NCI-H2196 (cell line): ENCODE measurements around the gene SETDB2.

Source experiments
- DNase-seq: peaks from one replicate; lab custom pipeline; 2025; ENCODE audit not compliant: unreplicated experiment; lab: John Stamatoyannopoulos, UW

Gene SETDB2

DNA sequence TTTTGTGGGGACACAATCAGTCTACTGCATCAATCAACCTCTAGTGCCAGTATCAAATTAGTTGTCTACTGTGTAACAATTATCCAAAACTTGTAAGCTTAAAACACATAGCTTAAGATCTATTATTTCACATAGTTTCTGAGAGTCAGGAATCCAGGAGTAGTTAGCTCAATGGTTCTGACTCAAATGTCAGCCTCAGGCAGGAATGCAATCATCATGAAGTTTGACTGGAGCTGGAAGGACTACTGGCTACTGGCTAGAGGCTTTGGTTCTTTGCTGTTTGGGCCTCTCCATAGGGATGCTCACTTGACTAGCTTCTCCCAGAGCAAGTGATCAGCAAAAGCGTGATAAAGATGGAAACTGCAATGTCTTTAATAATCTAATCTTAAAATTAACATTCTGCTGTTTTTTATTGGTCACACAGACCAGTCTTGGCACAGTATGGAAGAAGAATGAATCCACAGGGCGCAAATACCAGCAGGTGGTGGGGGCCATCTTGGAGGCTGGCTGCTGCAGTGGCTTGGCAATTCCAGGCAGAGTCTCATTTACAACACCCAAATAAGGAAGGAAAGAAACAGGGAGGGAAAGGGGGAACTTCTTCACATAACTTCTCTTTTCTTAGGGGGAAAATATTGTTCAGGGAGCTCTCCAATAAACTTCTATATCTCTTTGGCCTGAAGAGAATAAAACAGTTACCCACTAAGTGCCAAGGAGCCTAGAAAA lies 15.9 kb upstream of the SETDB2 start:
- no peak for DNase-seq

DNA sequence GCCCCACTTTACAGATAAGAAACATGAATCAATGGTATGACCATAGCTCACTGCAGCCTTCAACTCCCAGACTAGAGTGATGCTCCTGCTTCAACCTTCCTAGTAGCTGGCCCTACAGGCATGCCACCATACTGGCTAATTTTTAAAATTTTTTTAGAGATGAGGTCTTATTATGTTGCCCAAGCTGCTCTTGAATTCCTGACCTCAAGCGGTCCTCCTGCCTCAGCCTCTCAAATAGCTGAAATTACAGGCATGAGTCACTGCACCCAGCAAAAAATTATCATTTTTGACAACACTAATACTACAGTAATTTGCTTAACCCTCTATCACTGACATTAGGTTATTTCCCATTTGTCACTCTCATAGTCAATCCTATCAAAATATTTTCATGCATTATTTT lies 15.0 kb upstream of the SETDB2 start:
- no peak for DNase-seq

DNA sequence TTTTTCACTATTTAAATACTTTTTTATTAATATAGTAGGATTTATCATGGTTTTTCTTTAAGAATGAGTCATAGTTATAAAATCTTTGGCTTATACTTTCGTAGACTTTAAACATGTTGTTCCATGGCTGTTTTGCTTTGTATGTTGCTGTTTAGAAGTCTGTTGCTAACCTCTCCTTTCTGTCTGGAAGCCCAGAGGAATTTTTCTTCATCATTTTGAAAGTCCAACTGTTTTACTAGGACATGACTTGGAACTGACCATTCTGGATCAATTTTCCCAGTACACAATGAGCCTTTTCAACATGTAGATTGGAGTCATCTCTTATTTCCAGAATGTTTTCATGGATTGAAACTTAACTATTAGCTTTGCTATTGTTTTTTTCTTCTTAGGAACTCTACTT lies 8.1 kb upstream of the SETDB2 start:
- no peak for DNase-seq

DNA sequence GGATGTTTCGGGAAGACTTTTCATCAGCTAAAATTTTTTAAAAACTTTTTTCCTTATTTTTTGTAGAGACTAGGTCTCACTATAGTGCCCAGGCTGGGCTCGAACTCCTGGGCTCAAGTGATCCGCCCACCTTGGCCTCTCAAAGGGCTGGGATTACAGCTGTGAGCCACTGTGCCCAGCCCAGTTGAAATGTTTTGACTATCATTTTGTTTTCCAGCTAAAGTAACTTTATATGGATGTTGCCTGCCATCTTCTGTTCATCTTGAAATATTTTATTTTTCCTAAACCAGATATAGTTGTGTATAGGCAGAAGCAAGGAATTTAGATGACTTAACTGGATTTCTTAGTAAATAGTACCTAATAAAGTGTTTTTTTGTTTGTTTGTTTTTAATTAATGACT lies 7.2 kb upstream of the SETDB2 start:
- peak; percentile 1 for DNase-seq

DNA sequence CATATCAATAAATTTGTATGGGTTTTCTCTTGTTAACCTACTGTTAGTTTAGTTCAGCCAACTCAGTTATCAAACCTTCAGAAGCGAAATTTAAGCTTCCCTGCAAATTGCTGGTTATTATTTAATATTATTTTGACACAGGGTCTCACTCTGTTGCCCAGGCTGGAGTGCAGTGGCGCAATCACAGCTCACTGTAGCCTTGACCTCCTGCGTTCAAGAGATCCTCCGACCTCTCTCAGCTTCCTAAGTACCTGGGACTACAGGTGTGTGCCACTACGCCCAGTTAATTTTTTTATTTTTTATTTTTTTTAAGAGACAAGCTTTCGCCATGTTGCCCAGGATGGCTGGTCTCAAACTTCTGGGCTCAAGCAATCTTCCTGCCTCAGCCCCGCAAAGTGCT lies 6.4 kb upstream of the SETDB2 start:
- no peak for DNase-seq

DNA sequence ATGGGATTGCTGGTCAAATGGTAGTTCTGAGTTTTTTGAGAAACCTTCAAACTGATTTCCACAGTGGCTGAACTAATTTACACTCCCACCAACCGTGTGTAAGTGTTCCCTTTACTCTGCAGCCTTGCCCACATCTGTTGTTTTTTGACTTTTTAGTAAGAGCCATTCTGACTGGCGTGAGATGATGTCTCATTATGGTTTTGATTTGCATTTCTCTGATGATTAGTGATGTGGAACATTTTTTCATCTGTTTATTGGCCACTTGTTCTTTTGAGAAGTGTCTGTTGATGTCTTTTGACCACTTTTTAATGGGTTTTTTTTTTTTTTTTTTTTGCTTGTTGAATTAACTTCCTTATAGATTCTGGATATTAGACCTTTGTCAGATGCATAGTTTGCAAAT lies 4.5 kb upstream of the SETDB2 start:
- DNase-seq: no peak

DNA sequence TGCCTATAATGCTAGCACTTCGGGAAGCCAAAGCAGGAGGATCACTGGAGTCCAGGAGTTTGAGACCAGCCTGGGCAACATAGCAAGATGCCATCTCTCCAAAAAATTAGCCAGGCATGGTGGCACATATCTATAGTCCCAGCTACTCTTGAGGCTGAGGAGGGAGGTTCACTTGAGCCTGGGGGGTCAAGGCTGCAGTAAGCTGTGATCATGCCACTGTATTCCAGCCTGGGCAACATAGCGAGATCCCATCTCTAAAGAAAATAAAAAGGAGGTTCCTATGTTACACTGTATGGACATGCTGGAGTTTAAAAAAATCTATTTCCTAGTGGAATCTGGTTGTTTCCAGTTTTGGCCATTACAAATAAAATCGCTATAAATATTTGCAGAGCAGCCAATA lies 2.8 kb upstream of the SETDB2 start:
- DNase-seq: no peak

DNA sequence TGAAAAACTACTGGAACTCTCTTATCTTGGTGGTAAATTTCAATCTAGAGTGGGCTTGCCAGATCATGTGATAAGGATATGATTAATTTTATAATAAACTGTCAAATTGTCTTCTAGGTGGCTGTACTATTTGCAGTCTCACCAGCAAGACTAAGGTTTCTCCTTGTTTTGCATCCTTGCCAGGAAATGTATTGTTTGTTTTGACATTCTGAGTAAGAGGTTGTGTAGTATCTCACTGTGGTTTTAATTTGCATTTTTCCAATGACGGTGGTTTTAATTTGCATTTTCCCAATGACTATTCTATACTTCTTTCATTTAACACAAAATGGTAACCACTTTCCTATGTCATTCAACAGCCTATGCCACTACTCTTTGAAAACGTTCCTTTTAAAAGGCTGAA lies 2.2 kb upstream of the SETDB2 start:
- DNase-seq: no peak

DNA sequence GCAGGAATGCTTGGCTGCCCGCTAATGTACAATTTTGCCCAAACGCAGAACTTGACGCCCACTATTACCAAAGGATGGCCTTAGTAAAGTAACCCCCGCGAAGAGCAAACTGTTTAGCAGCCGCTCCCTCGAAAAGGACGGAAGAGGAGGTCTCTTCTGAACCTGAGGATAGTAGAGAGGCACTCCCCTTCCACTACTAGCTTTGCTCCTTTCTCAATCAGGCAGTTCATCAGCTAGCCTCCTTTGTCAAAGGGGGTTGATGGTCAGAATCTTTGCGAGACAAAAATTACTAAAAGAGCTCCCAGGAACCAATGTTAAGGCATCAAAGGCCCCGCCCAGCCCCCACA lies 744 bp upstream of the SETDB2 start:
- no peak for DNase-seq

DNA sequence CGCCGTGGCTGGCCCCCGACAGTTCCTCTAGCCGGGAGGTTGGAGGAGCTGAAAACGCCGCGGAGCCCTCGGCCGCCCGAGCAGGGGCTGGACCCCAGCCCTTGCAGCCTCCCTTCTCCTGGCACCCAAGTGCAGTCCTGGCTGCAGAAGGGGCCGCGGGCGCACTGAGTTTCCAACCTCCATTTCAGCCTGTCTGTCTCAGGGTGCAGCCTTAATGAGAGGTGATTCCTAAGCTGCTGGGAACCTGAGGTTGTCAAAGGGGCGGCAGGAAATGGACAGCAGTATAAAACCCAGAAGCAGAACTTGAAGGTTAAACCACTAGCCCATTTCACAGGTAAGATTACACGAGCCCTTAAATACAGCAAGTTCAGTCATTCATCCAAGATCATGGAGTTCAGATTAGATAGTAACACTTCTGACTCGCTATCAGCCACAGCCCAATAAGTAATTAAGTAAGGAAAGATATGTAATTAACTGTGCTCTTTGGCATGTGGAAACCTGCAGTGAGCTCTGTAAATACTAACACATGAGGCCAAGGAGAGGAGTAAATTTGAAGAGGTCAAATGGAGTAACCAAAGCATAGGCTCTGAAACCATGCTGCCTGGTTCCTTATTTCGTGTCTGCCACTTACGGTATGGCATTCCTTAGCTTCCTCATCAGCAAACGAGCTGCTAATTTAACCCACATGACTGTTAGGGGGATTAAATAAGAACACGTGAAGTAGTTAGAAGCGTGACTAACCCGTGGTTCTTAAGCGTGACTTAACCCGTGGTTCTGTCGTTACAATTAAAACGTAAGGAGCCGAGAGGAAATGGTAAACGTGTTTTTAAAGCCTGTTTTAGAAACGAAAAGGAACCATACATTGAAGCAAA lies 686 bp downstream of the SETDB2 start:
- DNase-seq: no peak

DNA sequence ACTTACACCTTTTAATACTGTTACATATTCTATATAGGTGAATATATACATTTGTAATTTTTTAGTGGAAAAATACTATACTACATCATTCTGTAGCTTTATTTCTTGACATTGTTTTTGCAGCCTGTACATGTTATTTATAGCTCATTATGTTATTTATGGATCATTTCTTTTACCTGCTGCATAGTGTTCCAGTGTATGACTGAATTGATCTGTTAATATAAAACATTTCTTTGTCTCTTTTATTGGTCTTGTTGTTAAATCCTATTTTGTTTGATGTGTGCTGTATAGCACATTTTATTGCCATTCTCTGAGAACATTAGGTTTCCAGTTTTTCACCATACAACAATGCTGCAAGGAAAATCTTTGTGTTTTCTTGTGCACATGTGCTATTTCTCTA lies 2.4 kb downstream of the SETDB2 start:
- DNase-seq: no peak

DNA sequence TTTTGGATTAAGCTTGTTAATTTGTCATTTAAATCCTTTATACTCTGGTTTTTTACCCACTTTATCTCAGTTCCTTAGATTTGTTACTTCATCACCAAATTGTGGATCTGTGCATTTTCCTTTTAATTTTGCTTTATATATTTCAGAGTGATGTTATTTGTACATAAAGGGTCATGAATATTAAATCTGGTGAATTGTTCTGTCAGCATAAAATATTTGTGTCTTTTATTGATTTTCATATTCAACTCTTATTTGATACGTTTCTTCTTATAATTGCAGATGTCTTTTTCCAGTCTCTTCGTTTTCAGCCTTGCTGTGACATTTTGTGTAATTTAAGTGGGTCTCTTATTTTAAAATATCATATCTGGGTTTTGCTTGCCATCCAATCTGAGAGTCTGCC lies 4.7 kb downstream of the SETDB2 start:
- no peak for DNase-seq

DNA sequence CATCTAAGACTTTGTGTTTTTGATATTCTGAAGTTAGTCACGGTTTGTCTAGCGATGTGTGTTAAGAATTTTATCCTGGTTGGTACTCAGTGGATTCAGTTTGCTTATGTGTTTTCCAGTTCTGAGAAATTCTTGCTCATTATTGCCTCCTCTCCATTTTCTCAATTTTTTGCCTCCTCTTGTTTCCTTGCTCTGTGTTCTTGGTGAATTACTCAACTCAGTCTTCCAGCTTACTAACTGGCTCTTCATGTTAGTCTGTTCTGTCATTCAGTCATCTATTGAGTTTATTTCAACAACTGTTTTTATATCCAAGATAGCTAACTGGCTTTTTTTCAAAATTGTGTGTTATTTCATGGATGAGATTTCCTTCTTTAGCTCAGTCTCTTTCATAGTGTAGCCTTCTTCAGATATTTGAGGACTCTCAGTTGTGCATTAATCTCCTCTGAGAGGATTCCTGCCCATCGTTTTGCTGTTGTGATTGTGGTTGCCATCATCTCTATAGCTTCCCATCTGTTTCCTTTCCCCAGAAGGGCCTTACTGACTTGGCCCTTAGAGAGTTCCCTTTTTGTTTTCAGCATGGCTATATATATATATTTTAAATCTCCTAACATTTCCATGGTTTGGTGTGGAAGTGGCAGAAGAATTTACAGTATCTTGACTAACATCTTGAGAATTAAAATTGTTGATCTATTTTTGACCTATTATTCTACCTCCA lies 6.2 kb downstream of the SETDB2 start:
- DNase-seq: no peak

DNA sequence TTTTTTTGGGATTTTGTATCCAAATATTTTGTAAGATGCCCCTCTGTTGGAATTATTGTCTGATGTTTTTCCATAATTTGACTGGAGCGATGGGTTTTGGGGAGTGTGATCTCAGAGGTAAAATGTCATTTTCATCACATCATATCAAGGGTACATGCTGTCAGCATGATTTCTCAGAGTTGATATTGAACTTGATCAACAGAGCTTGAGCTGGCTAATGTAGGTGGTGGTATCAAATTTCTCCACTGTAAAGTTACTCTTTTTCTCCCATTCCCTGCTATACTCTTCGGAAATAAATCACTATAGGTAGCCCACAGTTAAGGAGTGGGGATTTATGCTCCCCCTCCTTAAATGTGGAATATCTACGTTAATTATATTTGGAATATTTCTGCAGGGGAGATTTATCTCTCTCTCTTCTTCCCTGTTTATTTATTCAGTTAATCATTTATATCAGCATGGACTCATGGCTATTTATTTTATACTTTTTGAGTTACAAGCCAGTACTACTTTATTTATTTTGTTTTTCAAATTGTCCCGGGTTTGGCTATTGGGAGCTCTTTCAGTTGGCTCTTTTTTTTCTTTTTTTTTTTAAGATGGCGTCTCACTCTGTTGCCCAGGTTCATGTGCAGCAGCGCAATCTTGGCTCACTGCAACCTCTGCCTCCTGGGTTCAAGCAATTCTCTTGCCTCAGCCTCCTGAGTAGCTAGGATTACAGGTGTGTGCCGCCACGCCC lies 8.8 kb downstream of the SETDB2 start:
- DNase-seq: no peak

DNA sequence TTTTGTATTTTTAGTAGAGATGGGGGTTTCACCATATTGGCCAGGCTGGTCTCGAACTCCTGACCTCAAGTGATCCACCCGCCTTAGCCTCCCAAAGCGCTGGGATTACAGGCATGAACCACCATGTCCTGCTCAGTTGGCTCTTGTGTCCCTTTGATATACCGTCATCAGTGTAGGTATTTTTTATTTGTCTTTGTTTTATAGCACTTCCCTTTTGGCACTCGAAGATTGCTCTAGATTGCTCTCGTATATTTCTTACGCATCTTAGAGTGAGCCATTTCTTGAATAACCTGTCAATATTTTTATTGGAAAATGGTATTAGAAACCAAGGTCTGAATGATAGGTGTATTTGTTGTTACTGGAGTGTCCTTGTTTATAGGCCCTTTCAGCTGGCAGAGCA lies 9.4 kb downstream of the SETDB2 start:
- no peak for DNase-seq

DNA sequence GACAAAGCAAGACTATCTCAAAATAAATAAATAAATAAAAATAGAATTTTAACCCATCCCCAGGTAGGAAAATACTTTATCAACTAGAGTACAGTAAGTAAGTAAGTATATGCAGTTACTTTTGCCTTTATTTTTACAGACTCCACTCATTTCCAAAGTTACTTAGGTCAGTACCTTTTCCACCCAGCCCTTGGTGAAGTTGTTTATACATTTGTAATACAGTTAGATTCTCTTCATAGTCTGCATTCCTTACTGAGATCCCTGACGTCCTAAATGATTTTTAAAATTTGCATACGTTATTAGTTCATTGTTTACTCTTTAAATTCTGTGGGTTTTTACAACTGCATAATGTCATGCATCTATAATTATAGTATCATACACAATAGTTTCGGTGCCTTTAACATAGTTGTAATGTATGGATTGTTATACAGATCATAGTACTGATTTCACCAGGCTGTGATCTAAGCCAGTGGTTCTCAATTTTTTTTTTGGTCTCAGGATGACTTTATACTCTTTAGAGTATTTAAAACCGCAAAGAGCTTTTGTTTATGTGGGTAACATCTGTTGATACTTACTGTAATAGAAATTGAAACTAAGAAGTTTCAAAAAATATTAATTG lies 10.4 kb downstream of the SETDB2 start:
- DNase-seq: no peak

DNA sequence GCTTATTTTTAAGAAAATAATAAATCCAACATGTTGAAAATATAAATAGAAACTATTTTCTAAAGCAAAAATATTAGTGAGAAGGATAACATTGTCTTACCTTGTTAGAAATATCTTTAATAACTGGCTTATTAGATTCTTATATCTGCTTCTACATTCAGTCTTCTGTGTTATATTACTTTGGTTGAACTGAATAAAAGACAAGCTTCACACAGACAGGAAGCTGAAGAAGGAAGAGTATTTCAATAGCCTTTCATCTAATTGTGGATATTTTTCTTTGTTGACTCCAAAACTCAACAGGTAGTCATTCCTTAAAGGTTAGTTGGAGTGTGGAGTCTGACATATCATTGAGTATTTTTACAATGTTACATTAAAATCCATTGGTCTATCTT lies 10.9 kb downstream of the SETDB2 start:
- no peak for DNase-seq

DNA sequence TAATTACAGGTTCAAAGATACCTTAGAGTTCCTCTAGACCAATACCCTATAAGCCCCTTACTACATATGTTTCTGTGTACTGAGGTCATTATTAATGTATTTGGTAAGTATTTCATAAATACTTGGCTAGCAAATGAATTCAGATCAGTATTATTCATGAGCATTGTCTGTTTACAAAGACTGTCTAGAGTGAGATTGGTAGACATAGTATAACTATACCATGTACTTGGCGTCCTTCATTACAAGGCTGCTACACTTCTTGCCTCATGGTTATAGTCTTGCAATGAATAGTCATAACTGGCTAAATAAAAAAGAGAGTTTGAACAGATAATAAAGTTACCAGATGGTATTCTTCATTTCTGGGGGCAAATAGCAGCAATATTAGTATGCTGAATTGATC lies 12.1 kb downstream of the SETDB2 start:
- no peak for DNase-seq

DNA sequence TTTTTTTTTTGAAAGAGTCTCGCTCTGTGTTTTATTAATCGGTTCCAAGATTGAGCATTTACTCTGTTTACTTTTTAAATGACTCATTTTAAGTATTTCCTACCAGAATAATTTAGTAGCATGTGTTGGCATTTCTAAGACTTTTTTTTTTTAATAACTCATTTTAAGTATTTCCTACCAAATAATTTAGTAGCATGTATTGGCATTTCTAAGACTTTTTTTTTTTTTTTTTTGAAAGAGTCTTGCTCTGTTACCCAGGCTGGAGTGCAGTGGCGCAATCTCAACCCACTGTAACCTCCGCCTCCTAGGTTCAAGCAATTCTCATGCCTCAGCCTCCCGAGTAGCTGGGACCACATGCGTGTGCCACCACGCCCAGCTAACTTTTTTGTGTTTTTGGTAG lies 13.1 kb downstream of the SETDB2 start:
- DNase-seq: no peak

DNA sequence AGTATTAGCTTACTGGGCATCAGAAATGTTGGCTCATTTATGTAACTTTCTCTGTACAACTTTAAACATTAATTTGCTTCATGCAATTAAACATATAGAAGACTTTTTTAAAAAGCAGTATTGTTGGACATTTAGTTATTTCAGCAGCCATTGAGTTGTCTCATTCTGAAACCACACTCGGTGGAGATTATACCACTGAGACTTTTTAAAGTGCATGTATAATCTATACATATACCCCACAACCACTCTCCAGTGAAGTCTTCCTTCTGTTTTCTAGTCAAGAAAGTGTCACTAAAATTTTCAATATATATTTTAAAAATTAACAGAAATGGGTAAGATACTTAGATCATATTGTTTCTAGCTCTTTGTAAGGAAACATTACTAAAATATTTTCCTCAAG lies 15.5 kb downstream of the SETDB2 start:
- no peak for DNase-seq

DNA sequence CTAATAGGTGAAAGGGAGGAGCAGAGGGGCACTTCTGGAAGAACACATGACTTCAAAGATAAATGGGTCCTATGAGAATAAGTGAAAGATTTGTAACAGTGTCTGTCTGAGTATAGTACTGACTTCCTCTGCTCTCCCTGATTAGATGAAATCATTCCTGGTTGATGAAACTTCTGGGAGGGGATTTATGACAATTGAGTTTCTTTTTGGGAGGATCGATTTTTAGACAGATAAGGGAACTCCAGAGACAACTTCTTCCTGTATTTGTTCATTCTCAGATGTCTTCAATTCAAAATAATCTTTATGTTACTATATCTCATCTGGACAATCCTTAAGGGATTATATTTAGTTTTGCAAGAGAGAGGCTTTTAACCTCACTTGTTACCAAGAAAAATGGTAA lies 20.0 kb downstream of the SETDB2 start:
- DNase-seq: no peak
